Ishikawa (cell line): ENCODE data around the gene PRKCZ.
A peak's percentile ranks its signal among the peaks of the same experiment; 100 is the strongest.

ENCODE experiments used
- CEBPB ChIP-seq: IDR thresholded peaks from 2 replicates; pipeline ENCODE4 v1.6.1; 2012
- CREB1 ChIP-seq: IDR thresholded peaks from 2 replicates; pipeline ENCODE4 v1.6.1; 2012; ENCODE audit warnings: low read depth
- EGR1 ChIP-seq: IDR thresholded peaks from 2 replicates; pipeline ENCODE4 v1.6.1; 2012
- EP300 ChIP-seq: IDR thresholded peaks from 2 replicates; pipeline ENCODE4 v1.6.1; 2012; ENCODE audit warnings: borderline replicate concordance
- FOXM1 ChIP-seq: IDR thresholded peaks from 2 replicates; pipeline ENCODE4 v1.6.1; 2012; ENCODE audit warnings: low read depth, borderline replicate concordance
- MAX ChIP-seq: IDR thresholded peaks from 2 replicates; pipeline ENCODE4 v1.6.1; 2012
- NFIC ChIP-seq: IDR thresholded peaks from 2 replicates; pipeline ENCODE4 v1.6.1; 2012
- RAD21 ChIP-seq: IDR thresholded peaks from 2 replicates; pipeline ENCODE4 v1.6.1; 2012; ENCODE audit warnings: low read depth
- REST ChIP-seq: IDR thresholded peaks from 2 replicates; pipeline ENCODE4 v1.6.1; 2012; ENCODE audit warnings: low read depth, mild to moderate bottlenecking
- TAF1 ChIP-seq: IDR thresholded peaks from 2 replicates; pipeline ENCODE4 v1.6.1; 2012; ENCODE audit warnings: low read depth, mild to moderate bottlenecking
- TCF12 ChIP-seq: IDR thresholded peaks from 2 replicates; pipeline ENCODE4 v1.6.1; 2012; ENCODE audit warnings: low read depth
- TEAD4 ChIP-seq: IDR thresholded peaks from 2 replicates; pipeline ENCODE4 v1.6.1; 2012
- USF1 ChIP-seq: IDR thresholded peaks from 2 replicates; pipeline ENCODE4 v1.6.1; 2012
- YY1 ChIP-seq: IDR thresholded peaks from 2 replicates; pipeline ENCODE4 v1.6.1; 2012; ENCODE audit warnings: low read depth
- ZBTB7A ChIP-seq: IDR thresholded peaks from 2 replicates; pipeline ENCODE4 v1.6.1; 2012; ENCODE audit warnings: low read depth

PRKCZ gene

GRCh38 chr1:2043886-2044285, 6.3 kb upstream of the PRKCZ start:
- TF ChIP-seq RAD21 (no peak), CREB1 (no peak), USF1 (no peak), TEAD4 (no peak), YY1 (no peak), TCF12 (no peak), REST (no peak), MAX (no peak), ZBTB7A (no peak), EP300 (no peak), FOXM1 (no peak), NFIC (no peak), TAF1 (no peak), CEBPB (no peak)

- TF ChIP-seq RAD21, result peak; percentile 77
- peak; percentile 45; the same call in 1 of the 2 replicates for TF ChIP-seq MAX
- TF ChIP-seq ZBTB7A, result no peak
These were observed 5.5 kb upstream of the PRKCZ start for GRCh38 chr1:2044510-2045319.

GRCh38 chr1:2045468-2046173, 4.6 kb upstream of the PRKCZ start:
- TF ChIP-seq TAF1, result no peak
- TF ChIP-seq CEBPB, result no peak
- TF ChIP-seq TCF12, result no peak
- no peak for TF ChIP-seq FOXM1

GRCh38 chr1:2046174-2046917, 3.9 kb upstream of the PRKCZ start:
- TF ChIP-seq RAD21, result peak; percentile 93
- TF ChIP-seq USF1, result no peak

- no peak for TF ChIP-seq TAF1
- no peak for TF ChIP-seq YY1
- no peak for TF ChIP-seq RAD21
- no peak for TF ChIP-seq REST
- TF ChIP-seq CEBPB, result no peak
- TF ChIP-seq TCF12, result no peak
- no peak for TF ChIP-seq FOXM1
- TF ChIP-seq TEAD4, result no peak
- TF ChIP-seq CREB1, result no peak
- no peak for TF ChIP-seq EP300
- TF ChIP-seq EGR1, result no peak
- TF ChIP-seq MAX, result no peak
- TF ChIP-seq ZBTB7A, result no peak
- no peak for TF ChIP-seq USF1
- TF ChIP-seq NFIC, result no peak
These were observed 3.1 kb upstream of the PRKCZ start for GRCh38 chr1:2046953-2047748.
